T-helper 2 cell (primary cell): ENCODE measurements around the gene KLC1.

Source experiments
- DNase-seq, 5 experiments: peaks; one replicate each; pipeline versions ENCODE4 v3.0.0 to v3.0.0-alpha.2; 2012 to 2022

Gene KLC1

GRCh38 chr14:103723748-103724081, 94.7 kb downstream of the KLC1 start:
- DNase-seq, result no peak

- DNase-seq, result no peak
Observed at GRCh38 chr14:103724116-103724515, 95.1 kb downstream of the KLC1 start.

GRCh38 chr14:103725001-103725682, 96.1 kb downstream of the KLC1 start:
- no peak for DNase-seq

GRCh38 chr14:103725739-103726395, 96.9 kb downstream of the KLC1 start:
- no peak for DNase-seq

- no peak for DNase-seq
Observed at GRCh38 chr14:103726474-103726873, 97.5 kb downstream of the KLC1 start.

- no peak for DNase-seq
Observed at GRCh38 chr14:103727313-103727980, 98.4 kb downstream of the KLC1 start.

GRCh38 chr14:103728141-103728540, 99.1 kb downstream of the KLC1 start:
- DNase-seq, result no peak

- no peak for DNase-seq
Observed at GRCh38 chr14:103728721-103729120, 99.7 kb downstream of the KLC1 start.

- no peak for DNase-seq
Observed at GRCh38 chr14:103729496-103730448, 100.8 kb downstream of the KLC1 start.

- no peak for DNase-seq
Observed at GRCh38 chr14:103730490-103731035, 101.6 kb downstream of the KLC1 start.

GRCh38 chr14:103731481-103731880, 102.5 kb downstream of the KLC1 start:
- no peak for DNase-seq

GRCh38 chr14:103731916-103732867, 103.2 kb downstream of the KLC1 start:
- no peak for DNase-seq

- no peak for DNase-seq
Observed at GRCh38 chr14:103732868-103733620, 104.0 kb downstream of the KLC1 start.

GRCh38 chr14:103733651-103734050, 104.6 kb downstream of the KLC1 start:
- no peak for DNase-seq

GRCh38 chr14:103734081-103734888, 105.3 kb downstream of the KLC1 start:
- DNase-seq, result no peak

GRCh38 chr14:103735022-103735421, 106.0 kb downstream of the KLC1 start:
- no peak for DNase-seq

- no peak for DNase-seq
Observed at GRCh38 chr14:103735439-103735814, 106.4 kb downstream of the KLC1 start.

GRCh38 chr14:103735815-103736545, 107.0 kb downstream of the KLC1 start:
- no peak for DNase-seq
